HepG2 (cell line): ENCODE results near the gene CTDNEP1. TPM values are rescaled to one million over a fixed set of nuclear protein-coding genes. Genes with fewer than 3 reads are reported as not detected.

Source experiments
- EP300 ChIP-seq, 3 experiments: sonication (generic) in 1 of 3; formaldehyde crosslinking in 1 of 3; IDR thresholded peaks; 2 replicates each; pipeline versions ENCODE4 v1.5.1 to v1.6.1; 2011 to 2020; ENCODE audit warnings: low read depth in 2 of 3, low read length in 2 of 3, borderline replicate concordance in 1 of 3, improper control_type of control experiment in 1 of 3, mild to moderate bottlenecking in 1 of 3, missing genetic modification reagents in 1 of 3, moderate library complexity in 1 of 3
- FLYWCH1 ChIP-seq: sonication (generic); formaldehyde crosslinking; IDR thresholded peaks from 2 replicates; pipeline ENCODE4 v1.8.1; 2023; ENCODE audit warnings: mild to moderate bottlenecking, missing genetic modification reagents
- HINFP ChIP-seq: sonication (generic); formaldehyde crosslinking; IDR thresholded peaks from 2 replicates; pipeline ENCODE4 v1.4.0; 2020; ENCODE audit warnings: low read depth, mild to moderate bottlenecking, missing genetic modification reagents
- KLF12 ChIP-seq: sonication (generic); formaldehyde crosslinking; IDR thresholded peaks from 2 replicates; pipeline ENCODE4 v1.4.0; 2020; ENCODE audit warnings: missing genetic modification reagents, borderline replicate concordance
- KLF9 ChIP-seq: IDR thresholded peaks from 2 replicates; pipeline ENCODE4 v1.6.1; 2016; ENCODE audit warnings: low read depth
- PRMT3 ChIP-seq: sonication (generic); formaldehyde crosslinking; IDR thresholded peaks from 2 replicates; pipeline ENCODE4 v1.8.1; 2022; ENCODE audit warnings: low read depth, mild to moderate bottlenecking, moderate library complexity, missing genetic modification reagents, borderline replicate concordance
- TOPORS ChIP-seq: sonication (generic); formaldehyde crosslinking; IDR thresholded peaks from 2 replicates; pipeline ENCODE4 v1.8.0; 2023; ENCODE audit warnings: mild to moderate bottlenecking, missing genetic modification reagents
- ZBTB7B ChIP-seq: sonication (generic); formaldehyde crosslinking; IDR thresholded peaks from 2 replicates; pipeline ENCODE4 v1.4.0; 2020; ENCODE audit warnings: missing genetic modification reagents
- ZNF563 ChIP-seq: sonication (generic); formaldehyde crosslinking; IDR thresholded peaks from 2 replicates; pipeline ENCODE4 v1.8.0; 2022; ENCODE audit warnings: mild to moderate bottlenecking, moderate library complexity, missing genetic modification reagents
- ZNF7 ChIP-seq: IDR thresholded peaks from 2 replicates; pipeline ENCODE4 v1.6.1; 2016; ENCODE audit warnings: missing biosample characterization, missing genetic modification reagents
- ZNF83 ChIP-seq: sonication (generic); formaldehyde crosslinking; IDR thresholded peaks from 2 replicates; pipeline ENCODE4 v1.4.0; 2020; ENCODE audit warnings: missing genetic modification reagents, mild to moderate bottlenecking, borderline replicate concordance
- ZSCAN29 ChIP-seq: sonication (generic); formaldehyde crosslinking; conservative IDR thresholded peaks from 2 replicates; pipeline ENCODE4 v1.4.0; 2020; ENCODE audit warnings: mild to moderate bottlenecking, missing genetic modification reagents
- polyA plus RNA-seq, 8 experiments: library from polyadenylated mRNA; depleted of rRNA in 3 of 8; stranded (reverse) in 7 of 8; unstranded in 1 of 8; fragments of >200 nt; fragmentation: Illumina TruSeq in 4 of 8; extraction: Trizol in 4 of 8; gene quantifications; 2 replicates each; pipeline versions ENCODE4 v1.2.1 to v1.2.3, GENCODE V29; 2011 to 2016; ENCODE audit warnings: low read depth in 4 of 8, missing spikeins in 1 of 8, mixed read lengths in 1 of 8; ENCODE audit not compliant: insufficient read depth in 1 of 8
- total RNA-seq, 5 experiments: library from RNA; depleted of rRNA; stranded (reverse); fragments of >200 nt; fragmentation: Illumina TruSeq; extraction: Trizol; gene quantifications; 2 replicates each; pipeline ENCODE4 v1.2.3, GENCODE V29; 2016; ENCODE audit warnings: low read depth in 1 of 5
- TF ChIP-seq, protein P1 (sequence below): sonication (generic); formaldehyde crosslinking; IDR thresholded peaks from 2 replicates; pipeline ENCODE4 v1.8.0; 2023; ENCODE audit warnings: mild to moderate bottlenecking, missing genetic modification reagents
- TF ChIP-seq, protein P2 (sequence below): sonication (generic); formaldehyde crosslinking; conservative IDR thresholded peaks from 2 replicates; pipeline ENCODE4 v1.4.0; 2020; ENCODE audit warnings: mild to moderate bottlenecking, missing genetic modification reagents, moderate library complexity
- TF ChIP-seq, protein P3 (sequence below): sonication (generic); formaldehyde crosslinking; IDR thresholded peaks from 2 replicates; pipeline ENCODE4 v1.8.0; 2022; ENCODE audit warnings: mild to moderate bottlenecking, missing genetic modification reagents; ENCODE audit not compliant: insufficient replicate concordance
- TF ChIP-seq, protein P4 (sequence below): sonication (generic); formaldehyde crosslinking; IDR thresholded peaks from 2 replicates; pipeline ENCODE4 v1.5.0; 2020; ENCODE audit warnings: mild to moderate bottlenecking, missing genetic modification reagents

Gene CTDNEP1
- total and polyA plus RNA-seq, 2 of the 13 experiments (the other 11 are each of a cell fraction or from before 2014, with no cell fraction given): 19.8 to 118 TPM

DNA sequence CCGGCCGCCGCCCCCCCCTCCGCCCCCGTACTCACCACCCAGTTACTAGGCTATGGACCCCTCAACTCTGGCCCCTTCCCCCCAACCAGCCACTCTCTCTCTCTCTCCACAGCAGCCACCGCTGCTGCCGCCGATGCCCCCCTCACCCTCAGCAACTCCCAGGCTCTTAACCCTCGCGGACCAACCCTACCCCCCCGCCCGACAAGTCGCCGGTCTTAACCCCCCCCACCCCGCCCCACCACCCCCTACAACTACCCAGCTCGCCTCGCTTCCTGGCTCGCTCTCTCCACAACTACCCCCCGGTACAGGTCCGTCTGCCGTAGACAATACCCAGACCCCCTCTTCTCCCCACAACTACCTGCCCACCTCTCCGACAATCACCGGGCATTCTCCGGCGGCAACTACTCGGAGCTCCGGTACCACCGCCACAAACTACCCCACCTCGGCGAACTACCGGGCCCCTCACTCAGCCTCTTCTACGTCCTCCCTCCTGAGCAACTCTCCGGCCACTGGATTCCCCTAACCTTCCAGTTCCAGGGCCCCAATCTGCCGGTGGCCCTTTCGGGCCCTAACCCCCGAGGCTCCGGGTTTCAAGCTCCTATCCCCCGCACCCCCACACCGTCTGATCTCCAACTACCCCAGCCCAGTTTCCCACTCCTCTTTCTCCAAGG is 13.0 kb downstream of the CTDNEP1 start (continued):
- TF ChIP-seq, protein P1, sequence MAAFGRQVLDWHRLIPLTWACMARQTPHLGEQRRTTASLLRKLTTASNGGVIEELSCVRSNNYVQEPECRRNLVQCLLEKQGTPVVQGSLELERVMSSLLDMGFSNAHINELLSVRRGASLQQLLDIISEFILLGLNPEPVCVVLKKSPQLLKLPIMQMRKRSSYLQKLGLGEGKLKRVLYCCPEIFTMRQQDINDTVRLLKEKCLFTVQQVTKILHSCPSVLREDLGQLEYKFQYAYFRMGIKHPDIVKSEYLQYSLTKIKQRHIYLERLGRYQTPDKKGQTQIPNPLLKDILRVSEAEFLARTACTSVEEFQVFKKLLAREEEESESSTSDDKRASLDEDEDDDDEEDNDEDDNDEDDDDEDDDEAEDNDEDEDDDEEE (CRISPR knock-in tag): 0 out of 2 replicates have a peak, but pooled peaks have one; percentile 30
- TF ChIP-seq KLF12 (CRISPR knock-in tag): no peak
- no peak for TF ChIP-seq ZNF83
- no peak for TF ChIP-seq PRMT3 (CRISPR knock-in tag)
- 0 out of 2 replicates have a peak, but pooled peaks have one; percentile 12 for TF ChIP-seq ZNF563 (CRISPR knock-in tag)
- TF ChIP-seq, protein P2, sequence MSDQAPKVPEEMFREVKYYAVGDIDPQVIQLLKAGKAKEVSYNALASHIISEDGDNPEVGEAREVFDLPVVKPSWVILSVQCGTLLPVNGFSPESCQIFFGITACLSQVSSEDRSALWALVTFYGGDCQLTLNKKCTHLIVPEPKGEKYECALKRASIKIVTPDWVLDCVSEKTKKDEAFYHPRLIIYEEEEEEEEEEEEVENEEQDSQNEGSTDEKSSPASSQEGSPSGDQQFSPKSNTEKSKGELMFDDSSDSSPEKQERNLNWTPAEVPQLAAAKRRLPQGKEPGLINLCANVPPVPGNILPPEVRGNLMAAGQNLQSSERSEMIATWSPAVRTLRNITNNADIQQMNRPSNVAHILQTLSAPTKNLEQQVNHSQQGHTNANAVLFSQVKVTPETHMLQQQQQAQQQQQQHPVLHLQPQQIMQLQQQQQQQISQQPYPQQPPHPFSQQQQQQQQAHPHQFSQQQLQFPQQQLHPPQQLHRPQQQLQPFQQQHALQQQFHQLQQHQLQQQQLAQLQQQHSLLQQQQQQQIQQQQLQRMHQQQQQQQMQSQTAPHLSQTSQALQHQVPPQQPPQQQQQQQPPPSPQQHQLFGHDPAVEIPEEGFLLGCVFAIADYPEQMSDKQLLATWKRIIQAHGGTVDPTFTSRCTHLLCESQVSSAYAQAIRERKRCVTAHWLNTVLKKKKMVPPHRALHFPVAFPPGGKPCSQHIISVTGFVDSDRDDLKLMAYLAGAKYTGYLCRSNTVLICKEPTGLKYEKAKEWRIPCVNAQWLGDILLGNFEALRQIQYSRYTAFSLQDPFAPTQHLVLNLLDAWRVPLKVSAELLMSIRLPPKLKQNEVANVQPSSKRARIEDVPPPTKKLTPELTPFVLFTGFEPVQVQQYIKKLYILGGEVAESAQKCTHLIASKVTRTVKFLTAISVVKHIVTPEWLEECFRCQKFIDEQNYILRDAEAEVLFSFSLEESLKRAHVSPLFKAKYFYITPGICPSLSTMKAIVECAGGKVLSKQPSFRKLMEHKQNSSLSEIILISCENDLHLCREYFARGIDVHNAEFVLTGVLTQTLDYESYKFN (CRISPR knock-in tag): no peak
- no peak for TF ChIP-seq TOPORS (CRISPR knock-in tag)
- TF ChIP-seq EP300 (IDR thresholded peaks at IDR 0.05; ENCODE audit: low read depth in 2 of 2, low read length in 2 of 2): no peak
- TF ChIP-seq EP300 (CRISPR knock-in tag; IDR thresholded peaks at IDR 0.05; ENCODE audit: borderline replicate concordance): no peak
- no peak for TF ChIP-seq ZSCAN29 (CRISPR knock-in tag)
- TF ChIP-seq ZBTB7B: no peak
- TF ChIP-seq, protein P3, sequence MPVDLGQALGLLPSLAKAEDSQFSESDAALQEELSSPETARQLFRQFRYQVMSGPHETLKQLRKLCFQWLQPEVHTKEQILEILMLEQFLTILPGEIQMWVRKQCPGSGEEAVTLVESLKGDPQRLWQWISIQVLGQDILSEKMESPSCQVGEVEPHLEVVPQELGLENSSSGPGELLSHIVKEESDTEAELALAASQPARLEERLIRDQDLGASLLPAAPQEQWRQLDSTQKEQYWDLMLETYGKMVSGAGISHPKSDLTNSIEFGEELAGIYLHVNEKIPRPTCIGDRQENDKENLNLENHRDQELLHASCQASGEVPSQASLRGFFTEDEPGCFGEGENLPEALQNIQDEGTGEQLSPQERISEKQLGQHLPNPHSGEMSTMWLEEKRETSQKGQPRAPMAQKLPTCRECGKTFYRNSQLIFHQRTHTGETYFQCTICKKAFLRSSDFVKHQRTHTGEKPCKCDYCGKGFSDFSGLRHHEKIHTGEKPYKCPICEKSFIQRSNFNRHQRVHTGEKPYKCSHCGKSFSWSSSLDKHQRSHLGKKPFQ (CRISPR knock-in tag): peak; percentile 37
- TF ChIP-seq FLYWCH1 (CRISPR knock-in tag): no peak
- TF ChIP-seq KLF9 (CRISPR knock-in tag): no peak
- no peak for TF ChIP-seq HINFP
- TF ChIP-seq ZNF7: no peak
- TF ChIP-seq, protein P4, sequence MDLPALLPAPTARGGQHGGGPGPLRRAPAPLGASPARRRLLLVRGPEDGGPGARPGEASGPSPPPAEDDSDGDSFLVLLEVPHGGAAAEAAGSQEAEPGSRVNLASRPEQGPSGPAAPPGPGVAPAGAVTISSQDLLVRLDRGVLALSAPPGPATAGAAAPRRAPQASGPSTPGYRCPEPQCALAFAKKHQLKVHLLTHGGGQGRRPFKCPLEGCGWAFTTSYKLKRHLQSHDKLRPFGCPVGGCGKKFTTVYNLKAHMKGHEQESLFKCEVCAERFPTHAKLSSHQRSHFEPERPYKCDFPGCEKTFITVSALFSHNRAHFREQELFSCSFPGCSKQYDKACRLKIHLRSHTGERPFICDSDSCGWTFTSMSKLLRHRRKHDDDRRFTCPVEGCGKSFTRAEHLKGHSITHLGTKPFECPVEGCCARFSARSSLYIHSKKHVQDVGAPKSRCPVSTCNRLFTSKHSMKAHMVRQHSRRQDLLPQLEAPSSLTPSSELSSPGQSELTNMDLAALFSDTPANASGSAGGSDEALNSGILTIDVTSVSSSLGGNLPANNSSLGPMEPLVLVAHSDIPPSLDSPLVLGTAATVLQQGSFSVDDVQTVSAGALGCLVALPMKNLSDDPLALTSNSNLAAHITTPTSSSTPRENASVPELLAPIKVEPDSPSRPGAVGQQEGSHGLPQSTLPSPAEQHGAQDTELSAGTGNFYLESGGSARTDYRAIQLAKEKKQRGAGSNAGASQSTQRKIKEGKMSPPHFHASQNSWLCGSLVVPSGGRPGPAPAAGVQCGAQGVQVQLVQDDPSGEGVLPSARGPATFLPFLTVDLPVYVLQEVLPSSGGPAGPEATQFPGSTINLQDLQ (CRISPR knock-in tag): no peak
